ENCODE results near the gene TP53AIP1. TPM values are rescaled to one million over a fixed set of nuclear protein-coding genes. Genes with fewer than 3 reads are reported as not detected.

The TP53AIP1 gene
- total and polyA plus RNA-seq, 8 donors = 0.12 to 1.0 (median 0.16) TPM; not detected in 2

- H3K27ac ChIP-seq = no peak overlapping the region
- 70 to 71% methylated on average over 8 of the region's 8 CpGs for WGBS, 2 donors
Measured at GRCh38 chr11:128909438-128910125, 33.1 kb downstream of the TP53AIP1 start.

GRCh38 chr11:128908391-128909246, 34.1 kb downstream of the TP53AIP1 start:
- intact Hi-C loops (cut with DNase I) = no loop called here
- 56 to 64% methylated on average over 12 of the region's 12 CpGs for WGBS, 2 donors

More at GRCh38 chr11:128909438-128910125, 33.1 kb downstream of the TP53AIP1 start:
- no peaks in the 10 kb centered on the region for H3K27me3 ChIP-seq
- peaks cover 0 to 23% (median 16%) of the 10 kb centered on the region in 3 donors for H3K4me1 ChIP-seq
- H3K4me3 ChIP-seq = no peak overlapping the region
- intact Hi-C loops (cut with DNase I) = no loop called here
- DNase-seq = no peak
- no peak for TF ChIP-seq CTCF (IDR thresholded peaks at IDR 0.05)
- no peak for FAIRE-seq
- no peaks in the 10 kb centered on the region for H3K36me3 ChIP-seq
- H3K9me3 ChIP-seq = no peaks in the 10 kb centered on the region
- no peak for ATAC-seq

GRCh38 chr11:128907585-128907984, 35.1 kb downstream of the TP53AIP1 start:
- intact Hi-C loops (cut with DNase I) = no loop called here
- no peak overlapping the region for H3K27ac ChIP-seq
- H3K9me3 ChIP-seq = no peaks in the 10 kb centered on the region
- H3K4me3 ChIP-seq = no peak overlapping the region
- H3K27me3 ChIP-seq = no peaks in the 10 kb centered on the region
- no peak for DNase-seq
- H3K4me1 ChIP-seq = peaks cover 0 to 28% (median 16%) of the 10 kb centered on the region in 3 donors
- TF ChIP-seq CTCF (IDR thresholded peaks at IDR 0.05) = no peak
- H3K36me3 ChIP-seq = no peaks in the 10 kb centered on the region
- 84 to 88% methylated on average over 4 of the region's 4 CpGs for WGBS, 2 donors
- FAIRE-seq = no peak
- no peak for ATAC-seq

More at GRCh38 chr11:128908391-128909246, 34.1 kb downstream of the TP53AIP1 start:
- no peaks in the 10 kb centered on the region for H3K9me3 ChIP-seq
- peaks cover 0 to 28% (median 16%) of the 10 kb centered on the region in 3 donors for H3K4me1 ChIP-seq
- peak; percentile 35 to 62 (median 46) for ATAC-seq
- H3K4me3 ChIP-seq = no peak overlapping the region
- H3K27ac ChIP-seq = peak overlapping the region in 1 of 4 donors; percentile 22
- no peaks in the 10 kb centered on the region for H3K36me3 ChIP-seq
- peak in 5 of 6 donors; percentile 67 to 81 (median 70) for DNase-seq
- no peak for FAIRE-seq
- no peaks in the 10 kb centered on the region for H3K27me3 ChIP-seq
- no peak for TF ChIP-seq CTCF (IDR thresholded peaks at IDR 0.05)

- peak overlapping the region in 2 of 4 donors; percentile 17 to 74 for H3K27ac ChIP-seq
- H3K9me3 ChIP-seq = no peaks in the 10 kb centered on the region
- 77 to 81% methylated on average over 8 of the region's 8 CpGs for WGBS, 2 donors
- TF ChIP-seq CTCF (IDR thresholded peaks at IDR 0.05) = no peak
- no peaks in the 10 kb centered on the region for H3K36me3 ChIP-seq
- no peaks in the 10 kb centered on the region for H3K27me3 ChIP-seq
- DNase-seq (no peak), FAIRE-seq (no peak), ATAC-seq (peak in 2 of 4 donors; percentile 1 to 4)
- intact Hi-C loops (cut with DNase I) = no loop called here
- peak overlapping the region in 2 of 4 donors; percentile 55 to 63 for H3K4me3 ChIP-seq
- H3K4me1 ChIP-seq = peaks cover 0 to 28% (median 16%) of the 10 kb centered on the region in 3 donors
Measured at GRCh38 chr11:128906185-128907050, 36.3 kb downstream of the TP53AIP1 start.
